NCI-H146 treated with DMSO at 0.1 percent for 48 hours (cell line): ENCODE measurements around the gene LRRIQ4.

ENCODE experiments used
- DNase-seq: peaks from one replicate; lab custom pipeline; 2025; ENCODE audit not compliant: unreplicated experiment; lab: John Stamatoyannopoulos, UW

The LRRIQ4 gene

DNA sequence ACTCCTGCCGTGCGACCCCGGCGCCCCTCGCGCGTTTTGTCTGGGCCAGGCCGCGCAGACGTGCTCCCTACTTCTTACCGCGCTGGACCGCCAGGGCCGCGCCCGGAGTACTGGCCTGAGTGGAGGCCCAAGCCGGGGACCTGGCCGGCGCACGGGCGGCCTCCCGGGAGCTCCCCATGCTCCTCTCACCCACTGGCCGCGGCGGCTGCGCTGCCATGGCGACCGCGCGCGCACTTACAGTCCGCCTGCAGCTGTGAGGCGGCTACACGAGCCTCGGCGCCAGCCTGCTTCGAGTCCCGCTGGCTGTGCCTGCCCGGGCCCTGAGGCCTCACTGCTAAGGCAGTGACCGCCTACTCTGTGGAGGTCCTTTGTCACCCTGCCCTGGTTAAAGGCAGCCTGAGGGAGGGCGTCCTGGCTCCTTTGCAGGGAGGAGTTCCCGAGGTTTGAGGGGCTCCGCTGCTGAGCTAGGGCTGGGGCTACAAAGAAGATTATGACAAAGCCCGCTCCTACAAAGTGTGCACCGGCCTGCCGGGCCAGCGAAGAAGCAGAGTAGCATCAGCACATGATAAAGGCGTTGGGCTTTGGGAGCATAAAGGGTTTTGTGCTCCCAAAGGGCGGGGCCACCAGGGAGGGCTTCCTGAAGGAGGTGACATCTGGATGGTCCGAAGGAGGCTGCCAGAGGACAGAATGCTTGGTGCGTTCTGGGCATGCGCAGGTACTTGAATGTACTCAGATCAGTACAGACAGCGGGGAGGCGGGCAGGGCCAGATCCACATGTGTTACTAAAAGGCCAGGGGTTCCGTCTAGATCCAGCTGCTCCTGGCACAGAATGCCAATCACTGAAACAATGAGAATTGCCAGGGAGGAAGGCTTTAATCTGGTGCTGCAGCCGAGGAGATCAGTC lies at the start of gene LRRIQ4, which contains the start of gene LRRC34:
Gene LRRIQ4 (plus strand): TSS at position 539 of the 904 bp plus-strand sequence. CDS start 9,052 bp downstream, outside the sequence.
Gene LRRC34 (minus strand): TSS at position 573 of the 904 bp plus-strand sequence. CDS start 356 bp downstream, at position 217.
- DNase-seq = peak; percentile 96

GRCh38 chr3:169764312-169764881 lies 48.3 kb upstream of the LRRIQ4 start:
- DNase-seq = peak; percentile 35

GRCh38 chr3:169764882-169765612 lies 47.6 kb upstream of the LRRIQ4 start, which contains the start of gene TERC:
Gene TERC, minus strand, starts transcription at chr3:169765060.
- DNase-seq = peak; percentile 89

DNA sequence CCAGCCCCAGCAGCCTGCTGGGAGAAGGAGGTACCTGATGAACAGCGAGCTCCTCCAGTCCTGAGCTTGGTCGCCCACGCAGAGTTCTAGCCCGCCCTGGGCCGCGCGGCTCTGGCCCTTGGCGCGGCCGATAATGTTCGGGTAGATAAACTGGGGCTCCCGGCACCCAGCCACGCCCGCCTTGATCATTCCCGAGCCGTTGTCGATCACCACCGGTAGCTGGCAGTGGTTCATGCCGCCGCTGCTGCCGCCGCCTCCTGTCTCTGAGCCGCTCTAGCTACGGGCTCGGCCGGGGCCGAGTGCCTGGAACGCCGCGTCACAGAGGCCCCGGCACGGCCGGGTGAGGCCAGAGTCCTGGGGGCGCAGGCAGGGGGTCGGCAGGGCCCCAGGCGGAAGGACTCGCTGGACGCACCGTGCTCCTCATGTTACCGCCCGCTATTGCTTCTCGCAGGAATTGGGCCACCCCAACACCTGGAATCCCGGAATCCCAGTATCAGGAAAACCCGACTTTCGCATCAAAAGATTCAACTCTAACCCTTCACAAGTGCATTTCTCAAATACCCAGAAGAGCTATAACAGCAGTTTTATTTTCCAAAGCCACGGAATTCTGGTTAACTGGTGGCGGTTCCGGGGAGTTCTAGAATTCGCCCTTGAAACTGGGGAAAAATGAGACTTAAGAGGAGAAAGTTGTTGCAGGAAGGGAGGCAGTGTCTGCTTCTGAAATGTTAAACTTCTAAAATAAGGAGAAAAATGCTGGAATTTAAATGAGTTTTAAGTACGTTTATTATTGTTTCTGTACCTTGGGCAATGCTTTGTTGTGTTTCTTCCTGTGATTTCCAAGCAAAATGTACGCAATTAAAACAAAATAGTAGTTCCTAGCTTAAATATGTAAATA lies 43.1 kb upstream of the LRRIQ4 start, which contains the start of gene ACTRT3:
Gene ACTRT3 (minus strand): TSS at position 275 of the 895 bp plus-strand sequence. CDS start 41 bp downstream, at position 234.
- peak; percentile 31 for DNase-seq

DNA sequence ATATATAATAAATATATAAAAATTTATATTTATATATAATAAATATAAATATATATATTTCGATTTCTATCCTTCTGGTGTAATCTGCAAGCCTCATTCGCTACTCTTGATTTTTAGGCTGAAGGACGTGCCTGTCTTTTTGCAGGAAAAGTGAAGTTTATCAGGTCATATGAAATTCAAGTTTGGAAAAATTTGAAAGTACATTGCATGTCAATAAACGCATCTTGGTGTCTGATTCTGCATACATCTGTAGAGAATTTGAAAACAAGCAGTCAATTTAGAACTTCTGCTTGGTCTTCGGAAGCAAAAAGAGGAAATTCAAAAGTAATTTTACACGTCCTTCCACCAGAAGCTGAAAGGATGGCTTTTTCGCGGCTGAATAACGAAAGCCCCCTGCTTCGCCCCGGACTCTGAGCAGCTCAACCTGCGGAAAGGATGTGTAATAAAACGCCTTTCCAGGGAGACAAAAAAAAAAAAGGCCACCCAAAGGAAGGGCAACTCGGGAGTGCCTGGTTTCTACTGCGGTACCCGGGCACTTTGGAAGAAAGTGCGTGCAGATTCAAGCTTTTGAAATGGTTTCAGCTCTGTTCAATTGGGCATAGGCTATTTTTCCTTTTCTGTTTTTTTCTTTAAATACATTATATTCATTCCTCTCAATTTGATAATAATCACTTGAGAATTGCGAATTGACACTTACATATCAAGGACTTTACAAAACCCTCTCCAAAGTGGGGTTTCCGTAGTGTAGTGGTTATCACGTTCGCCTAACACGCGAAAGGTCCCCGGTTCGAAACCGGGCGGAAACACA lies 41.0 kb upstream of the LRRIQ4 start:
- DNase-seq = peak; percentile 96

DNA sequence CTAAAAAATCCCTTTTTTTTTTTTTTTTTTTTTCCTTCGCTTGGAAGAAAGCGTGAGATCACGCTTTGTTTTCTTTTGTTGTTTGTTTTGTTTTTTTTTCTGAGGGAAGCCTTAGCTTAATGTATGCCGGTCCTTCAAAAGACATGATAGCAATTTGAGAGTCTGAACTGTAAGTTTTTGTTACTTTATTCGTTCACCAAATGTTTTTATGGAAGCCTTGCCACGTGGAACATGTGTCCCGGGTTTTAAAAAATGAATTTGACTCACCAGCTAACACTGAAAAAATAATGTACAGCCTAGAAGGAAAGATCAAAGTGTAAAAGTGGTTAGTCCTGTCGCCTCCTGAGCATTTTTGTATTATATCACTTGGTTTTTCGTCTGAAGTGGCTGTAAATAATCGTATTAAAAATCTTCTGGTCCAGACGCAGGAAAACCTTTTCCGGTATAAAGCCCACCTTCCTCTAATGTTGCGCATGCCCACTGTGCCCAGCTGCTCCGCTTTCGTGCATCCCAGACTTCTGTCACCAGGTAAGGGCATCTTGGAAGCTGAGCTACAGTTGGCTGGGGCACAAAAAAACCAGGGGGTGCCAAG lies 40.3 kb upstream of the LRRIQ4 start:
- DNase-seq = peak; percentile 95

DNA sequence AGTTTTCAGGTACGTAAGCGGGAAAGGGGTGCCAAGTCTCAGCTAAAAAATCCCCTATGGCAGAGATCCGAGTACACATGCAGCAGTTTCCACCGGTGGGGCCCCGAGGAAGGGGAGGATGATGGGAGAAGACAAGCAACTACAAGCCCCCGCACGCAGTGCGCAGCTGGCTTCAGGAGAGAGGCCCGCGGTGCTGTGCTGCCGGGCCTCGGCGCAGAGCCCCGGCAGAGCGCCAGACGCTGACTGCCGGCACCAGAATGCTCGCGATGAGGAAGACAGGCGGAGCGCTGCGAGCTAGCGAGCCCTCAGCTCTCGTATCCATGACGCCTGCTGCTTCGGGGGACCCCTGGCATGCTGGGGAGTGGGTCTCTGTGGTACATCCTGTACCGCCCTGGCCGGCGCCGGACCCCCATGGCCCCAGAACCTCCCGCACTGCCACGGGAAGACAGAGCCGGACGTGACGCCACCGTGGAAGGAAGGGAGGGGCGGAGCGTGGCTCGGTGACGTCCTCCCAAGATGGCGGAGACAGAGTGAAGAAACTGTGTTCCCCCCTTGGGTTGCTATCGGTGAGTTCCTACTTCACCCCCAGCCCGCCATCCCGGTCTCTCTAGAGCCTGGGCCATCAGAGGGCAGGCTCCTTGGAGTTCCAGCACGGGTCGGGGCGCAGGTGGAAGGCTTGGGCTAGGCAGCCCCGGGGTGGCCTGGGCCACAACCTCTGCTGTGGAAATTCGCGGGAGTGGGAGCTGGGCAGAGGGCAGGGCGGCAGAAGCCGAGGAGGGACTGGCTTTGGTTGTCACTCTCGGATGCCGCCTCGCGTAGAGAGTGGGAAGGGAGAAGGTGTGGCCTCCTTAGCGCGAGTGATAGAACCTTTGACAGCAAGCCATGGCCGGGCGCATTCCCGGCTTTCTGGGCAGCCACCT lies 39.5 kb upstream of the LRRIQ4 start, which contains the start of gene MYNN:
Gene MYNN (plus strand): TSS at position 500 of the 920 bp plus-strand sequence. CDS start 900 bp downstream, outside the sequence.
- peak; percentile 95 for DNase-seq

GRCh38 chr3:169774186-169774585 lies 38.5 kb upstream of the LRRIQ4 start:
- no peak for DNase-seq

DNA sequence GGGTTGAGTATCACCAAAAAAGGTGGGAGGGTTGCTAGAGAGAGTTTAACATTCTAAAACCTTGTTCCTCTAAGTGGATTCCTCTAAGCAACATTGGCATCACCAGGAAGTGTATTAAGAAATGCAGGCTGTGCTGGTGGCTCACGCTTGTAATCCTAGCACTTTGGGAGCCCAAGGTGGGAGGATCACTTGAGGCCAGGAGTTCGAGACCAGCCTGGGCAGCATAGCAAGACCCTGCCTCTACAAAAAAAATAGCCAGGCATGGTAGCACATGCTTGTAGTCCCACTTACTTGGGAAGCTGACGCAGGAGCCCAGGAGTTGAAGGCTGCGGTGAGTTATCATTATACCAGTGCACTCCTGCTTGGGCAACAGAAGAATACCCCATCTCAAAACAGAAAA lies 34.8 kb upstream of the LRRIQ4 start:
- no peak for DNase-seq

- no peak for DNase-seq
Measured at GRCh38 chr3:169780742-169781141, 31.9 kb upstream of the LRRIQ4 start.

DNA sequence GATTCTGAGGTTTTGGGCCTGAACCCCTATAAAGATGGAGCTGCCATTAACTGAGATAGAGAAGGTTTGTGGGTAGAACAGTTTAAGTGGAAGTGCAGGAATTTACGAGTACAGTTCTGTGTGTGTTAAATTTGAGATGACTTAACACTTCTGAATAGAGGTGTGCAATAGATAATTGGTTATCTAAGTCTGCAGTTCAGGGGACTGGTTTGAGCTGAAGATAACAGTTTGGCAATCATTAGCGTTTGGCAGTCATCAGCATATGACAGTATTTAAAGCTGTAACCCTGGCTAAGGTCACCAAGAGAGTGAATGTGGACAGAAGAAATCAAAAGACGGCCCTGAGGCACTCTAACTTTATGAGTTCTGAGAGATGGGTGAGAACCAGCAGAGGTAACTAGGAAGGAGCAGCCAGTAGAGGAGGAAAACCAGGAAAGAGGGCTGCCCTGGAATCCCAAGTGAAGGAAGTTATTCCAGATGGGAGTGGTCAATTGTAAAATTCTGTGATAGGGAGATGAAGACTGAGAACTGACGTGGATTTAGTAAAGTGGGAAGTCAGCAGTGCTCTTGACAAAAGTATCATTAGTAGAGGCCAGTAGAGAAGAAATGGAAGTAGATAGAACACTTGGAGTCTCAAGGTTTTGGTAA lies 31.3 kb upstream of the LRRIQ4 start:
- DNase-seq = no peak

DNA sequence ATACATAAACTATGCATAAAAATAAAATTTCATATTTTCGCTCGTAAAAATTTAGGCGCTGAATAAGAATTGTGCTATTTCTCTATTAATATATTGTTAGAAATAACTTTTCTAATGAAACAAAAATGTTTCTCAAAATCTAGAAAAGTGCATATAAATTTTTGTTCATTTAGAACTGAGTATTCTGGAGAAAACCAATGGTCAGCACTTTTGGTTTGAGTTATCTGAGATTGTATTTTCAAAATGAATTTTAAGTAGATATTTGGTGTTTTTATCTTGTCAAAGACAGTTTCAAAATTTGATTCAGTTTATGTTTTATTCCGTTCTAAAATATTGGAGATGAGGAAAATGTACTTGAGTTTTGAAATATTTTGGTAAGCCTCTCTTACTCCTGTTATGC lies 25.6 kb upstream of the LRRIQ4 start:
- no peak for DNase-seq

DNA sequence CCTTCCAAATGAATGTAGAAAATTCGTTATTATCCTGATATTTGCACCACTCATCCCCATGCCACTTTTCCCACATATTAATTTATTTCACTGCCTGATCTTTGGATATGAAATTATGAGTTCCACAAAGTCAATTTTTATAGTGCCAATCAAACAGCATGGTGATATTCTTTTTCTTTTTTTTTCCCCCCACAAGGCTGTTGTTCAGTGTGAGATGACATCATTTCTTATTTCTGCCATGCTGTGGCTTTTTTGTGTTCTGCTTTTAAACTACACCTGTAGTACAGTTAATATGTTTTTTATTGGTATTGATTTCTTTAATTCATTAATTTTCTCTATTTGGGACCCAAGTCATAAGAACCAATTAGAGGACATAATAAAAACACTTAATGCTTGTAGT lies 24.9 kb upstream of the LRRIQ4 start:
- DNase-seq = no peak

DNA sequence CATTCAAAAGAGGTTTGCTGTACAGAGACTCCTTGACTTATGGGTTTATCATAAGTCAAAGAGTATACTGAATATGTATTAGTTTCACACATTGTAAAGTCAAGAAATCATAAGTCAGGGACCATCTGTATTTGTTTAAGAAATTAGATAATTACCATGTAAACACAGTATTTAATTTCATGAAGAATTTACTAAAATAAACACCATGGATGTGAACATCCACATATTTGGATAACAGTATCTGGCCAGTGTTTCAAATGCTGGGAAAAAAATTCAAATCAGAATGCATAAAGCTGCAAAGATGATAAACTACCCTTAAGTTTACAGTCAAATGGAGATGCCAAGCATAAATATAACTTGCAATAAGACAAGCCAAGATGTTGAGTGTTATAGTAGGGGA lies 22.5 kb upstream of the LRRIQ4 start:
- DNase-seq = no peak

GRCh38 chr3:169790687-169791429 lies 21.8 kb upstream of the LRRIQ4 start:
- no peak for DNase-seq

- no peak for DNase-seq
Measured at GRCh38 chr3:169792359-169792758, 20.3 kb upstream of the LRRIQ4 start.

DNA sequence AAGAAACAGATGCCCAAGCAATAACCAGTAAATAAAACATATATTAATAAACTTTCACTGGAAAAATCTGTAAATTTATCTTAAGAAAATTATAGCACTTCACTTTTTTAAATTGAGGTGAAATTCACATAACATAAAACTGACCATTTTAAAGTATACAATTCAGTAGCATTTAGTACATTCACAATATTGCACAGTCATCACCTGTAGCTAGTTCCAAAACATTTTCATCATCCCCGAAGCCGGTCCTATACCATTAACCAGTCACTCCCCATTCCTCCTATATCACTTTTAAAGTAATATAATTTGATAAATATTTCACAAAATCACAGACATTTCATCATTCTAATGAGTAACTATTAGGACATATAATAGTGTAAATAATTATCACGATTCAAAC lies 8.0 kb upstream of the LRRIQ4 start:
- no peak for DNase-seq
